Hepatocyte (in vitro differentiated cells): ENCODE results near the gene PDE11A. TPM values are rescaled to one million over a fixed set of nuclear protein-coding genes. Genes with fewer than 3 reads are reported as not detected.

Experiments
- DNase-seq: peaks from one replicate; pipeline ENCODE4 v3.0.0-alpha.2; 2016; ENCODE audit warnings: low spot score
- H2AFZ ChIP-seq: fragments of 200-600 bp; sonication (generic); 2 replicates; pipeline ENCODE4 v1.6.0; 2016; ENCODE audit warnings: antibody characterized with exemption, mild to moderate bottlenecking
- H3K27ac ChIP-seq: fragments of 200-600 bp; sonication (generic); 2 replicates; pipeline ENCODE4 v1.5.1; 2016; ENCODE audit warnings: mild to moderate bottlenecking
- H3K27me3 ChIP-seq: fragments of 200-600 bp; sonication (generic); 2 replicates; pipeline ENCODE4 v1.6.1; 2016
- H3K36me3 ChIP-seq: fragments of 200-600 bp; sonication (generic); replicated peaks from 2 replicates; pipeline ENCODE4 v1.5.1; 2016; ENCODE audit warnings: low read depth; ENCODE audit not compliant: insufficient read depth
- H3K4me1 ChIP-seq: fragments of 200-600 bp; sonication (generic); 2 replicates; pipeline ENCODE4 v1.5.1; 2016; ENCODE audit warnings: mild to moderate bottlenecking, moderate library complexity; ENCODE audit not compliant: insufficient read depth
- H3K4me2 ChIP-seq: fragments of 200-600 bp; sonication (generic); 2 replicates; pipeline ENCODE4 v1.6.0; 2016
- H3K4me3 ChIP-seq: fragments of 200-600 bp; sonication (generic); 2 replicates; pipeline ENCODE4 v1.5.1; 2016; ENCODE audit warnings: mild to moderate bottlenecking
- H3K79me2 ChIP-seq: fragments of 200-600 bp; sonication (generic); 2 replicates; pipeline ENCODE4 v1.6.0; 2017; ENCODE audit warnings: mild to moderate bottlenecking
- H3K9me2 ChIP-seq: fragments of 200-600 bp; sonication (generic); replicated peaks from 2 replicates; pipeline ENCODE4 v1.6.0; 2017; ENCODE audit warnings: mild to moderate bottlenecking; ENCODE audit not compliant: insufficient read depth
- H3K9me3 ChIP-seq: fragments of 200-600 bp; sonication (generic); 2 replicates; pipeline ENCODE4 v1.5.1; 2016; ENCODE audit warnings: low read depth, mild to moderate bottlenecking
- H4K20me1 ChIP-seq: fragments of 200-600 bp; sonication (generic); 2 replicates; pipeline ENCODE4 v1.6.0; 2016; ENCODE audit warnings: mild to moderate bottlenecking; ENCODE audit not compliant: insufficient read depth, poor library complexity, severe bottlenecking
- EZH2 ChIP-seq: fragments of 200-600 bp; sonication (generic); IDR thresholded peaks from 2 replicates; pipeline ENCODE4 v1.6.1; 2016; ENCODE audit warnings: antibody characterized with exemption, mild to moderate bottlenecking, borderline replicate concordance
- EZH2phosphoT487 ChIP-seq: fragments of 200-600 bp; sonication (generic); IDR thresholded peaks from one replicate; pipeline ENCODE4 v1.6.1; 2018; ENCODE audit warnings: antibody characterized with exemption, mild to moderate bottlenecking, low read depth, moderate library complexity; ENCODE audit not compliant: unreplicated experiment, severe bottlenecking
- WGBS: methylation state at CpG from one replicate; pipeline ENCODE4 v1.1.6; 2016; ENCODE audit warnings: low lambda C conversion rate; ENCODE audit errors: missing lambda C conversion rate; 5-methylcytosine and 5-hydroxymethylcytosine counted together
- polyA plus RNA-seq: library from polyadenylated mRNA; unstranded; fragments of >200 nt; fragmentation: Nextera tagmentation; extraction: Ambion mirVana; gene quantifications from 2 replicates; pipeline ENCODE4 v1.2.1, GENCODE V29; 2016
- total RNA-seq: library from RNA; depleted of rRNA; stranded (reverse); fragments of >200 nt; gene quantifications from 2 replicates; pipeline ENCODE4 v1.2.3, GENCODE V29; 2014
- TF ChIP-seq, protein P1 (sequence below): fragments of 200-600 bp; sonication (generic); IDR thresholded peaks from 2 replicates; pipeline ENCODE4 v1.5.1; 2016; ENCODE audit warnings: antibody characterized with exemption, mild to moderate bottlenecking; ENCODE audit not compliant: poor library complexity

Gene PDE11A
- total and polyA plus RNA-seq, 2 experiments from 2014 or later = 0.71 to 1.9 TPM

DNA sequence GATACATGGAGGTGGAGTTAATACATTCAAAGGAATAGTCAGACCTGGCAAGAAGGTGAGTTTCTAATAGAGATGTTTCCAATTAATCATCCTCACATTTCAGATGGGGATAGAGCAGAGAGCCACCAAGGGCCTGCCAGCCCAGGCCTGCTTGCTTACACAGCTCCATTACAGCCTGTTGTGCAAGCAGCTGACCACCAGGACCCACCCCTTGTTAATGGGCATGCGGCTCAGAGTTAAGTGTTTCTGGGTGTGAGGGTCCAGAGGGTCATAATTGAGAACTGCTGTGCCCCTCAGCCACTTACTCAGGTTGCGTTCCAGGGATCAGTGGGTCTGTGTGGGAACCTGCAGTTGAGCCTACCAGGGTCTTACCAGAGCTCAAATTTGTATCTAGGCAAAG, 480.2 kb downstream of the PDE11A start:
- WGBS = 78% methylated on average over 2 of the region's 2 CpGs
- no peaks in the 10 kb centered on the region for H3K79me2 ChIP-seq
- H4K20me1 ChIP-seq = no peaks in the 10 kb centered on the region
- no peak overlapping the region for H3K27ac ChIP-seq
- H3K4me3 ChIP-seq = no peak overlapping the region
- no peaks in the 10 kb centered on the region for H3K9me2 ChIP-seq
- H3K4me2 ChIP-seq = no peak overlapping the region
- H3K4me1 ChIP-seq = no peaks in the 10 kb centered on the region
- H2AFZ ChIP-seq = no peak overlapping the region
- no peak for DNase-seq
- no peaks in the 10 kb centered on the region for H3K9me3 ChIP-seq
- TF ChIP-seq EZH2 (no peak), EZH2phosphoT487 (no peak)
- TF ChIP-seq, protein P1, sequence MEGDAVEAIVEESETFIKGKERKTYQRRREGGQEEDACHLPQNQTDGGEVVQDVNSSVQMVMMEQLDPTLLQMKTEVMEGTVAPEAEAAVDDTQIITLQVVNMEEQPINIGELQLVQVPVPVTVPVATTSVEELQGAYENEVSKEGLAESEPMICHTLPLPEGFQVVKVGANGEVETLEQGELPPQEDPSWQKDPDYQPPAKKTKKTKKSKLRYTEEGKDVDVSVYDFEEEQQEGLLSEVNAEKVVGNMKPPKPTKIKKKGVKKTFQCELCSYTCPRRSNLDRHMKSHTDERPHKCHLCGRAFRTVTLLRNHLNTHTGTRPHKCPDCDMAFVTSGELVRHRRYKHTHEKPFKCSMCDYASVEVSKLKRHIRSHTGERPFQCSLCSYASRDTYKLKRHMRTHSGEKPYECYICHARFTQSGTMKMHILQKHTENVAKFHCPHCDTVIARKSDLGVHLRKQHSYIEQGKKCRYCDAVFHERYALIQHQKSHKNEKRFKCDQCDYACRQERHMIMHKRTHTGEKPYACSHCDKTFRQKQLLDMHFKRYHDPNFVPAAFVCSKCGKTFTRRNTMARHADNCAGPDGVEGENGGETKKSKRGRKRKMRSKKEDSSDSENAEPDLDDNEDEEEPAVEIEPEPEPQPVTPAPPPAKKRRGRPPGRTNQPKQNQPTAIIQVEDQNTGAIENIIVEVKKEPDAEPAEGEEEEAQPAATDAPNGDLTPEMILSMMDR = no peak
- no peaks in the 10 kb centered on the region for H3K27me3 ChIP-seq
- H3K36me3 ChIP-seq = no peaks in the 10 kb centered on the region

GRCh38 chr2:177589186-177589585, 483.4 kb downstream of the PDE11A start:
- Histone ChIP-seq H3K36me3 (no peaks in the 10 kb centered on the region), H3K9me2 (no peaks in the 10 kb centered on the region), H3K79me2 (no peaks in the 10 kb centered on the region), H3K4me2 (no peak overlapping the region), H2AFZ (no peak overlapping the region), H3K27me3 (no peaks in the 10 kb centered on the region), H3K9me3 (no peaks in the 10 kb centered on the region), H3K27ac (no peak overlapping the region), H3K4me1 (no peaks in the 10 kb centered on the region), H4K20me1 (no peaks in the 10 kb centered on the region), H3K4me3 (no peak overlapping the region)
- WGBS = 84% methylated on average over 1 of the region's 1 CpG
- no peak for TF ChIP-seq EZH2
- TF ChIP-seq EZH2phosphoT487 = no peak
- TF ChIP-seq, protein P1 = no peak
- no peak for DNase-seq

- no peak overlapping the region for H3K4me3 ChIP-seq
- WGBS = 61% methylated on average over 3 of the region's 3 CpGs
Measured at GRCh38 chr2:177588671-177589070, 483.9 kb downstream of the PDE11A start.

More at GRCh38 chr2:177588671-177589070, 483.9 kb downstream of the PDE11A start:
- no peaks in the 10 kb centered on the region for H3K79me2 ChIP-seq
- no peak overlapping the region for H2AFZ ChIP-seq
- TF ChIP-seq, protein P1 = no peak
- TF ChIP-seq EZH2 (no peak), EZH2phosphoT487 (no peak)
- no peak overlapping the region for H3K4me2 ChIP-seq
- DNase-seq = no peak
- H4K20me1 ChIP-seq = no peaks in the 10 kb centered on the region
- no peaks in the 10 kb centered on the region for H3K4me1 ChIP-seq
- H3K9me3 ChIP-seq = no peaks in the 10 kb centered on the region
- H3K36me3 ChIP-seq = no peaks in the 10 kb centered on the region
- H3K9me2 ChIP-seq = no peaks in the 10 kb centered on the region
- no peak overlapping the region for H3K27ac ChIP-seq
- no peaks in the 10 kb centered on the region for H3K27me3 ChIP-seq
